GM12878 (cell line): ENCODE results near the gene MSH2. TPM values are rescaled to one million over a fixed set of nuclear protein-coding genes. Genes with fewer than 3 reads are reported as not detected.

ENCODE experiments used
- BRCA1 ChIP-seq: IDR thresholded peaks from 2 replicates; pipeline ENCODE4 v1.6.1; 2011; ENCODE audit warnings: low read depth, low read length, improper control_type of control experiment
- CBX3 ChIP-seq: fragments of 200-600 bp; sonication (generic); IDR thresholded peaks from 2 replicates; pipeline ENCODE4 v1.6.1; 2016; ENCODE audit warnings: low read depth, borderline replicate concordance
- CREM ChIP-seq: IDR thresholded peaks from 2 replicates; pipeline ENCODE4 v1.6.1; 2014; ENCODE audit warnings: antibody characterized with exemption, low read depth
- DPF2 ChIP-seq: fragments of 450-650 bp; IDR thresholded peaks from 2 replicates; pipeline ENCODE4 v1.6.1; 2017; ENCODE audit warnings: mild to moderate bottlenecking
- EGR1 ChIP-seq, 2 experiments: IDR thresholded peaks; 1 replicate in 1 of 2; 2 replicates in 1 of 2; pipeline ENCODE4 v1.6.1; 2011 to 2012; ENCODE audit warnings: low read depth in 2 of 2, low read length in 2 of 2, borderline replicate concordance in 1 of 2, mild to moderate bottlenecking in 1 of 2, moderate library complexity in 1 of 2
- ELK1 ChIP-seq: IDR thresholded peaks from 2 replicates; pipeline ENCODE4 v1.6.1; 2012; ENCODE audit warnings: low read depth, low read length, improper control_type of control experiment
- EZH2 ChIP-seq: IDR thresholded peaks from 2 replicates; pipeline ENCODE4 v1.6.1; 2012; ENCODE audit warnings: low read depth, mild to moderate bottlenecking, control low read depth, inconsistent platforms, low read length, borderline replicate concordance; ENCODE audit not compliant: control insufficient read depth
- GATAD2B ChIP-seq: fragments of 450-650 bp; conservative IDR thresholded peaks from 2 replicates; pipeline ENCODE4 v1.6.1; 2017; ENCODE audit warnings: low read depth, mild to moderate bottlenecking, moderate library complexity
- HCFC1 ChIP-seq: fragments of 150-350 bp; IDR thresholded peaks from 2 replicates; pipeline ENCODE4 v1.6.1; 2014; ENCODE audit warnings: low read length
- HDAC6 ChIP-seq: fragments of 200-600 bp; sonication (generic); IDR thresholded peaks from one replicate; pipeline ENCODE4 v1.8.0; 2017; ENCODE audit warnings: antibody characterized with exemption; ENCODE audit not compliant: unreplicated experiment
- IKZF1 ChIP-seq: fragments of 450-650 bp; conservative IDR thresholded peaks from 2 replicates; pipeline ENCODE4 v1.6.1; 2017; ENCODE audit warnings: antibody characterized with exemption, mild to moderate bottlenecking
- IRF3 ChIP-seq: fragments of 450-650 bp; IDR thresholded peaks from 2 replicates; pipeline ENCODE4 v1.6.1; 2014; ENCODE audit warnings: mild to moderate bottlenecking
- IRF4 ChIP-seq: IDR thresholded peaks from 2 replicates; pipeline ENCODE4 v1.6.1; 2011; ENCODE audit warnings: low read depth, low read length
- KDM1A ChIP-seq: fragments of 200-600 bp; sonication (generic); IDR thresholded peaks from 2 replicates; pipeline ENCODE4 v1.6.1; 2016; ENCODE audit warnings: borderline replicate concordance
- NFYB ChIP-seq: IDR thresholded peaks from 2 replicates; pipeline ENCODE4 v1.6.1; 2011; ENCODE audit warnings: low read depth, mild to moderate bottlenecking, low read length, improper control_type of control experiment, moderate library complexity; ENCODE audit not compliant: insufficient read depth
- RB1 ChIP-seq: fragments of 450-650 bp; formaldehyde crosslinking; IDR thresholded peaks from 2 replicates; pipeline ENCODE4 v1.6.1; 2017; ENCODE audit warnings: mild to moderate bottlenecking, borderline replicate concordance
- REST ChIP-seq: IDR thresholded peaks from 2 replicates; pipeline ENCODE4 v1.6.1; 2012; ENCODE audit warnings: mild to moderate bottlenecking, low read depth, low read length
- ZBTB4 ChIP-seq: fragments of 450-650 bp; formaldehyde crosslinking; IDR thresholded peaks from 2 replicates; pipeline ENCODE4 v1.4.0; 2022; ENCODE audit warnings: mild to moderate bottlenecking, moderate library complexity
- polyA plus RNA-seq, 11 experiments: library from polyadenylated mRNA; depleted of rRNA in 4 of 11; unstranded in 6 of 11; stranded (reverse) in 5 of 11; fragments of >200 nt; fragmentation: Nextera tagmentation in 4 of 11; fragmentation: Illumina TruSeq in 1 of 11; extraction: Ambion mirVana in 4 of 11; extraction: Trizol in 1 of 11; gene quantifications; 1 replicate in 1 of 11; 2 replicates in 10 of 11; pipeline versions ENCODE4 v1.2.1 to v1.2.3, GENCODE V29; 2011 to 2016; ENCODE audit warnings: inconsistent platforms in 2 of 11, missing spikeins in 2 of 11, low read depth in 1 of 11
- total RNA-seq, 4 experiments: library from RNA; depleted of rRNA in 3 of 4; stranded (reverse); fragments of >200 nt in 3 of 4; fragmentation: Illumina TruSeq in 1 of 4; extraction: Trizol in 1 of 4; gene quantifications; 2 replicates each; pipeline versions ENCODE4 v1.2.1 to v1.2.3, GENCODE V29; 2013 to 2021

Gene MSH2
- total and polyA plus RNA-seq, 10 of the 15 experiments (the other 5 are each of a cell fraction or from before 2014, with no cell fraction given) = 24.3 to 94.4 (median 55.5) TPM

GRCh38 chr2:47402805-47403608, at the start of gene MSH2 (continued):
- no peak for TF ChIP-seq ZBTB4 (CRISPR knock-in tag)
- peak; percentile 66; the same call in 1 of the 2 replicates for TF ChIP-seq CREM
- TF ChIP-seq DPF2 = peak; percentile 88
- no peak for TF ChIP-seq REST
- no peak for TF ChIP-seq KDM1A
- TF ChIP-seq HCFC1 = no peak
- TF ChIP-seq IKZF1 = peak; percentile 77
- TF ChIP-seq IRF4 = no peak; the same call in 1 of the 2 replicates
- TF ChIP-seq ELK1 = no peak
- no peak for TF ChIP-seq HDAC6
- TF ChIP-seq GATAD2B = peak; percentile 91
- TF ChIP-seq CBX3 = no peak
- peak; percentile 98 for TF ChIP-seq NFYB
- TF ChIP-seq EZH2 = no peak
- peak; percentile 89 for TF ChIP-seq IRF3
- no peak for TF ChIP-seq BRCA1
- peak in 1 of 2 experiments; percentile 89; a peak in 2 of 3 replicates for TF ChIP-seq EGR1 (IDR thresholded peaks at IDR 0.05; ENCODE audit: borderline replicate concordance in 1 of 2, low read depth in 2 of 2, low read length in 2 of 2)
- peak; percentile 98 for TF ChIP-seq RB1
